Right lobe of liver (tissue), 4 donors: ENCODE results near the gene PFKP.

Source experiments
- CTCF ChIP-seq, 4 donors: fragments of 200-600 bp in 3 of 4; fragments of 450-650 bp in 1 of 4; IDR thresholded peaks; one replicate each; pipeline versions ENCODE4 v1.5.1 to v1.8.0; 2016 to 2022; ENCODE audit warnings: antibody characterized with exemption in 4 of 4, mild to moderate bottlenecking in 2 of 4
- POLR2A ChIP-seq: fragments of 450-650 bp; IDR thresholded peaks from one replicate; pipeline ENCODE4 v1.6.1; 2017; ENCODE audit warnings: antibody characterized with exemption, mild to moderate bottlenecking
- donor health status: DM: no; HTN: no; CAD: no.
- donor health status: DM: no; HTN: no; CAD: no.
- donor health status: DM: no; HTN: yes; CAD: no.

GRCh38 chr10:3110782-3111620, 43.7 kb downstream of the PFKP start:
- TF ChIP-seq CTCF (IDR thresholded peaks at IDR 0.05) (no peak), POLR2A (no peak)
